OCI-LY3 (cell line): Measurements from ENCODE around the gene RBBP8NL.

ENCODE experiments used
- CTCF ChIP-seq: fragments of 200-600, 300-600 bp; sonication (generic); IDR thresholded peaks from 2 replicates; pipeline ENCODE4 v1.5.1; 2014; ENCODE audit warnings: antibody characterized with exemption, low read length, low read depth
- EZH2phosphoT487 ChIP-seq: fragments of 200-600 bp; shearing (Covaris generic); IDR thresholded peaks from 2 replicates; pipeline ENCODE4 v1.6.1; 2018; ENCODE audit warnings: antibody characterized with exemption, mixed run types, low read depth

GRCh38 chr20:62466072-62466760, 38.9 kb upstream of the RBBP8NL start:
- TF ChIP-seq CTCF, result no peak
- no peak for TF ChIP-seq EZH2phosphoT487
